Stomach (tissue), 9 donors: ENCODE measurements around the gene MEA1. TPM values are rescaled to one million over a fixed set of nuclear protein-coding genes. Genes with fewer than 3 reads are reported as not detected.

Experiments
- DNase-seq, 2 donors: peaks; one replicate each; pipeline versions ENCODE4 v3.0.0 to v3.0.0-alpha.2; 2013 to 2019
- H3K27ac ChIP-seq, 5 donors: fragments of 200-600 bp in 4 of 5; sonication (generic) in 4 of 5; one replicate each; pipeline ENCODE4 v1.5.1; 2013 to 2019; ENCODE audit warnings: mild to moderate bottlenecking in 1 of 5, moderate library complexity in 1 of 5
- H3K27me3 ChIP-seq, 3 donors: fragments of 200-600 bp; sonication (generic); one replicate each; pipeline ENCODE4 v1.5.1; 2017 to 2019; ENCODE audit warnings: mixed run types in 1 of 3
- H3K36me3 ChIP-seq, 4 donors: fragments of 200-600 bp; sonication (generic); 1 replicate in 3 of 4; 2 replicates in 1 of 4; pipeline ENCODE4 v1.5.1; 2016 to 2019
- H3K4me1 ChIP-seq, 4 donors: fragments of 200-600 bp; sonication (generic); one replicate each; pipeline ENCODE4 v1.5.1; 2016 to 2019
- H3K4me3 ChIP-seq, 4 donors: fragments of 200-600 bp; sonication (generic) in 3 of 4; one replicate each; pipeline ENCODE4 v1.5.1; 2016 to 2019; ENCODE audit warnings: mild to moderate bottlenecking in 1 of 4
- H3K9me3 ChIP-seq, 4 donors: fragments of 200-600 bp; sonication (generic); one replicate each; pipeline ENCODE4 v1.5.1; 2016 to 2019
- EP300 ChIP-seq: sonication (generic); formaldehyde crosslinking; IDR thresholded peaks from one replicate; pipeline ENCODE4 v1.6.1; 2017; ENCODE audit warnings: antibody characterized with exemption
- POLR2A ChIP-seq, 4 donors: fragments of 450-650 bp; IDR thresholded peaks; one replicate each; pipeline ENCODE4 v1.6.1; 2016; ENCODE audit warnings: antibody characterized with exemption in 4 of 4, control low read depth in 2 of 4, mild to moderate bottlenecking in 1 of 4, moderate library complexity in 1 of 4
- POLR2AphosphoS5 ChIP-seq, 3 donors: sonication (generic); formaldehyde crosslinking; IDR thresholded peaks; one replicate each; pipeline ENCODE4 v1.6.1; 2016; ENCODE audit warnings: antibody characterized with exemption in 3 of 3
- WGBS, 5 donors: extraction: QIAGEN DNeasy Blood & Tissue Kit in 3 of 5; methylation state at CpG; one replicate each; pipeline versions ENCODE4 v1.1.5 to v1.1.7; 2013 to 2018; 5-methylcytosine and 5-hydroxymethylcytosine counted together
- intact Hi-C: fragments of 100-400 bp; cut with DNase I; formaldehyde crosslinking; loops from one replicate; pipeline ENCODE4 v1.15.1; 2023; ENCODE audit warnings: low total_unique reads
- polyA plus RNA-seq, 3 donors: library from polyadenylated mRNA; stranded (reverse); fragments of 200-250 nt; gene quantifications; one replicate each; pipeline ENCODE4 v1.2.3, GENCODE V29; 2013
- total RNA-seq, 5 donors: library from RNA; depleted of rRNA; stranded (reverse); fragments of >200 nt; gene quantifications; one replicate each; pipeline versions ENCODE4 v1.1.0 to v1.2.3, GENCODE V29; 2014 to 2016
- TF ChIP-seq, protein P1 (sequence below), 7 experiments: fragments of 450-650 bp in 4 of 7; fragments of 200-600 bp in 3 of 7; sonication (generic) in 3 of 7; IDR thresholded peaks; one replicate each; pipeline ENCODE4 v1.5.1; 2016 to 2019; ENCODE audit warnings: antibody characterized with exemption in 7 of 7, control low read depth in 2 of 7, mild to moderate bottlenecking in 1 of 7
- donor health status: healthy with polysubstance abuse.
- donor health status: Bipolar disorder and iron deficiency.
- donor health status: healthy.

Gene MEA1
- total and polyA plus RNA-seq, 8 donors: 3.6 to 118 (median 50.0) TPM

DNA sequence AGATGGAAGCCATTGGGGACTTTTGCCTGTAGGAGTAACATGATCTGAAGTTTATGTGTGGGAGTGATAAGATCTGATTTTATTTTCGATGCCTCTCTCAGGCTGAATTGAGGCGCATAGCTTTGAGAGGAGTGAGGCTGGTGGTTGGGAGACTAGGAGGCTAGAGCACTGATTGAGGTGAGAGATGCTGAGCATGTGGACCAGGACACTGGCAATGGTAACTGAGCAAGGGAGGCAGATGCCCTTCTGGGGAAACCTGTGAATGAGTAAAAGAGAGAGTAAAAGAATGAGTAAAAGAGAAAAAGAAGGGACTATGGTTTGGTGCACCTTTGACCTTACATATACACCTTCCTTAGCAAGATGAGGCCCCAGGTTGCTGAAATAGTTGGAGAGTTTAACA lies 10.7 kb upstream of the MEA1 start:
- peaks cover 22 to 41% (median 31%) of the 10 kb centered on the region in 4 donors for H3K4me1 ChIP-seq
- DNase-seq: no peak
- H3K27ac ChIP-seq: no peak overlapping the region
- H3K36me3 ChIP-seq: peaks cover 52 to 80% (median 64%) of the 10 kb centered on the region in 4 donors
- intact Hi-C loops: no loop called here
- no peak overlapping the region for H3K4me3 ChIP-seq
- TF ChIP-seq POLR2AphosphoS5 (IDR thresholded peaks at IDR 0.05): no peak
- TF ChIP-seq EP300: no peak
- TF ChIP-seq POLR2A (IDR thresholded peaks at IDR 0.05): no peak
- TF ChIP-seq, protein P1, sequence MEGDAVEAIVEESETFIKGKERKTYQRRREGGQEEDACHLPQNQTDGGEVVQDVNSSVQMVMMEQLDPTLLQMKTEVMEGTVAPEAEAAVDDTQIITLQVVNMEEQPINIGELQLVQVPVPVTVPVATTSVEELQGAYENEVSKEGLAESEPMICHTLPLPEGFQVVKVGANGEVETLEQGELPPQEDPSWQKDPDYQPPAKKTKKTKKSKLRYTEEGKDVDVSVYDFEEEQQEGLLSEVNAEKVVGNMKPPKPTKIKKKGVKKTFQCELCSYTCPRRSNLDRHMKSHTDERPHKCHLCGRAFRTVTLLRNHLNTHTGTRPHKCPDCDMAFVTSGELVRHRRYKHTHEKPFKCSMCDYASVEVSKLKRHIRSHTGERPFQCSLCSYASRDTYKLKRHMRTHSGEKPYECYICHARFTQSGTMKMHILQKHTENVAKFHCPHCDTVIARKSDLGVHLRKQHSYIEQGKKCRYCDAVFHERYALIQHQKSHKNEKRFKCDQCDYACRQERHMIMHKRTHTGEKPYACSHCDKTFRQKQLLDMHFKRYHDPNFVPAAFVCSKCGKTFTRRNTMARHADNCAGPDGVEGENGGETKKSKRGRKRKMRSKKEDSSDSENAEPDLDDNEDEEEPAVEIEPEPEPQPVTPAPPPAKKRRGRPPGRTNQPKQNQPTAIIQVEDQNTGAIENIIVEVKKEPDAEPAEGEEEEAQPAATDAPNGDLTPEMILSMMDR (IDR thresholded peaks at IDR 0.05): no peak
- H3K27me3 ChIP-seq: no peaks in the 10 kb centered on the region
- no peaks in the 10 kb centered on the region for H3K9me3 ChIP-seq
- WGBS, 5 donors: 80 to 91% (median 85%) methylated on average over 2 of the region's 2 CpGs

- Histone ChIP-seq H3K27me3 (no peaks in the 10 kb centered on the region), H3K4me3 (peak within 1 kb of the TSS; percentile 88 to 99 (median 94)), H3K4me1 (peaks cover 33 to 60% (median 41%) of the 10 kb centered on the region in 4 donors), H3K27ac (peak within 1 kb of the TSS; percentile 79 to 97 (median 86)), H3K36me3 (peaks cover 43 to 80% (median 59%) of the 10 kb centered on the region in 4 donors), H3K9me3 (no peaks in the 10 kb centered on the region)
- intact Hi-C loops: no loop called here
- peak; percentile 81 to 93 for DNase-seq
- no peak for TF ChIP-seq EP300
- peak; percentile 22 to 91 (median 65) for TF ChIP-seq POLR2AphosphoS5 (IDR thresholded peaks at IDR 0.05)
- WGBS, 5 donors: 1% methylated on average over 31 to 56 of the region's 56 CpGs
These were observed 7.7 kb upstream of the MEA1 start, which contains the start of gene RRP36 for GRCh38 chr6:43021270-43022047. RRP36 (plus strand) TSS chr6:43021623; CDS start chr6:43021655, 32 bp downstream.

GRCh38 chr6:43020847-43021246 lies 7.1 kb upstream of the MEA1 start:
- peak overlapping the region; percentile 88 to 99 (median 94) for H3K4me3 ChIP-seq
- TF ChIP-seq POLR2AphosphoS5 (IDR thresholded peaks at IDR 0.05) (no peak), POLR2A (IDR thresholded peaks at IDR 0.05) (no peak), EP300 (no peak)
- TF ChIP-seq, protein P1 (IDR thresholded peaks at IDR 0.05): no peak
- H3K4me1 ChIP-seq: peaks cover 39 to 66% (median 47%) of the 10 kb centered on the region in 4 donors
- intact Hi-C loops: no loop called here
- H3K27me3 ChIP-seq: no peaks in the 10 kb centered on the region
- H3K36me3 ChIP-seq: peaks cover 37 to 74% (median 53%) of the 10 kb centered on the region in 4 donors
- WGBS, 5 donors: 39 to 58% (median 51%) methylated on average over 5 of the region's 5 CpGs
- DNase-seq: peak in 1 of 2 donors; percentile 65
- H3K27ac ChIP-seq: peak overlapping the region; percentile 79 to 97 (median 86)
- no peaks in the 10 kb centered on the region for H3K9me3 ChIP-seq

DNA sequence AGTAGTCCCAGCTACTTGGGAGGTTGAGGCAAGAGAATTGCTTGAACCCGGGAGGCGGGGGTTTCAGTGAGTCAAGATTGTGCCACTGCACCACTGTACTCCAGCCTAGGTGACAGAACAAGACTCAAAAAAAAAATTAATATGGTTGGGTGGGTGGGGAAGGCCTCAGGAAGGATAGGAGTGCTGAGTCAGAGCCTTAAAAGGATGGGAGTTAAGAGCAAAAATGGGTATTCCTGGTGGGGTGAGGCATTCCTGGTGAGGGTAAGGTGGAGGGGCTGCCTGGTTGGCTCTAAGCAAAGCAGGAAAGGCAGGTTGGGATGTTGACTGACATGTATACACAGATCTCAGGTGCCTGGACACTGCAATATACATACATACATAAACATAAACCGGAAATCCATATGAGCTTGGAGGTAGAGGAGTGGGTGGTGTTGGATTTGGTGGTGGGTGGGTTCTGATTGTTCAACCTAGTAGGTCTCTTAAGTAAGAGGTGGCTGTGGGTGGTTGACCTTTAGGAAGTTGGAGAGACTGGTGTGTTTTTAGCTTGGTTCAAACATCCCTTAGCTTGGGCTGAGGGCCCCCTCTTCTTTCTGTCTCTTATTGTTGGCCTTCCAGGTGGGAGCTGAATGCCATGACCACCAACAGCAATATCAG lies 6.4 kb upstream of the MEA1 start:
- Histone ChIP-seq H3K9me3 (no peaks in the 10 kb centered on the region), H3K36me3 (peaks cover 31 to 68% (median 46%) of the 10 kb centered on the region in 4 donors), H3K4me1 (peaks cover 45 to 73% (median 53%) of the 10 kb centered on the region in 4 donors), H3K27me3 (no peaks in the 10 kb centered on the region), H3K27ac (peak overlapping the region in 3 of 5 donors; percentile 86 to 97 (median 90)), H3K4me3 (no peak overlapping the region)
- DNase-seq: no peak
- intact Hi-C loops: no loop called here
- no peak for TF ChIP-seq POLR2A (IDR thresholded peaks at IDR 0.05)
- TF ChIP-seq POLR2AphosphoS5 (IDR thresholded peaks at IDR 0.05): no peak
- TF ChIP-seq EP300: no peak
- TF ChIP-seq, protein P1 (IDR thresholded peaks at IDR 0.05): no peak
- 89 to 96% (median 93%) methylated on average over 3 of the region's 3 CpGs for WGBS, 5 donors
